HUES48 (cell line): ENCODE results near the gene CCDC3.

Experiments
- H3K27ac ChIP-seq: one replicate; pipeline ENCODE4 v1.7.0; 2013; ENCODE audit warnings: low read depth, low read length, inconsistent platforms
- H3K27me3 ChIP-seq: 2 replicates; pipeline ENCODE4 v1.6.1; 2013; ENCODE audit warnings: mild to moderate bottlenecking, low read length; ENCODE audit not compliant: control insufficient read depth, insufficient read depth
- H3K36me3 ChIP-seq: 2 replicates; pipeline ENCODE4 v1.6.1; 2013; ENCODE audit warnings: low read length; ENCODE audit not compliant: control insufficient read depth, insufficient read depth
- H3K4me1 ChIP-seq: 2 replicates; pipeline ENCODE4 v1.6.1; 2013; ENCODE audit warnings: mild to moderate bottlenecking, low read length; ENCODE audit not compliant: control insufficient read depth, insufficient read depth
- H3K4me3 ChIP-seq: 2 replicates; pipeline ENCODE4 v1.5.1; 2013; ENCODE audit warnings: mild to moderate bottlenecking, low read depth, low read length
- H3K9ac ChIP-seq: 2 replicates; pipeline ENCODE4 v1.6.1; 2013; ENCODE audit warnings: mild to moderate bottlenecking, low read depth, low read length, moderate library complexity
- H3K9me3 ChIP-seq: 2 replicates; pipeline ENCODE4 v1.6.1; 2013; ENCODE audit warnings: low read length; ENCODE audit not compliant: control insufficient read depth, insufficient read depth

CCDC3 gene

DNA sequence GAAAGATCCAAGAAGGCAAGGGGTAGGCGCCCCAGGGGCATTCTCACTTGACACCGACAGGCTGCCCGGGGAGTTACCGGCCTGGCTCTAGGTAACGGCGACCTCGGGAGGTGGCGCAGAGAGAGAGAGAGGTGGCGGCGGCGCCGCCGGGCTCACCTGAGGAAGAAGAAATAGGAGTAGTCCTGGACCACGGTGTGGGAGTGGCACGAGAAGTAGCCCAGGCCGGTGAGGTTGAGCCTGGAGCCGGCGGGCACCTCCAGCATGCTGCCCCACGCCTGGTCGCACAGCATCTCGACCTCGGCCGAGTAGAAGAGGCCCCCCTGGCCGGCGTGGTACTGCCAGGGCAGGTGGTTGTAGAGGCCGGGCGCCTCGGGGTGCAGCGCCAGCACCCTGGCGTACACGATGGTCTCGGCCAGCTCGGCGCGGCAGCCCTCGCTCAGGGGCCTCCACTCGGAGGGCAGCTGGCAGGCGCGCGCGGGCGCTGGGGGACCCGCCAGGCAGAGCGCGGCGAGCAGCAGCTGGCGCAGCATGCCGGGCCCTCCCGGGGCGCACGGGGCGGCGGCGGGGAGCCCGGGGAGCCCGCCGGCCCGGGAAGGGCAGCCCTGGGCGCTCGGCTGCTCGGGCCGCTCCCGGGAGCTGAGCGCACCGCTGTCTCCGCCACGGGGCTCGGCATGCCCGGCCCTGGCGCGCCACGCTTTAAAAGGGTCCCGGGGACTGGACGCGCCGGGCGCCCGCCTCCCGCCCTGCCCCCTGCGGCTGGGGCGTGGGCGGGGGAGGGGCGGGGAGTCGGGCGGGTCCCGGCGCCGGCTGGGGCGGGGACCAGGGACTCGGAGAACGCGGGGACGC, at the start of gene CCDC3:
Gene CCDC3, minus strand, starts transcription at position 673 of the 846 bp plus-strand sequence. Its CDS starts 143 bp downstream, at position 530.
- H3K27me3 ChIP-seq: peaks cover 37% of the 10 kb centered on the region
- H3K9me3 ChIP-seq: no peaks in the 10 kb centered on the region
- H3K27ac ChIP-seq: no peak within 1 kb of the TSS
- peak within 1 kb of the TSS; percentile 68 for H3K4me3 ChIP-seq
- no peaks in the 10 kb centered on the region for H3K36me3 ChIP-seq
- no peak within 1 kb of the TSS for H3K9ac ChIP-seq
- H3K4me1 ChIP-seq: no peaks in the 10 kb centered on the region

- H3K36me3 ChIP-seq: no peaks in the 10 kb centered on the region
- no peaks in the 10 kb centered on the region for H3K27me3 ChIP-seq
- no peak overlapping the region for H3K27ac ChIP-seq
- H3K4me1 ChIP-seq: peaks cover 26% of the 10 kb centered on the region
- H3K9me3 ChIP-seq: no peaks in the 10 kb centered on the region
- H3K4me3 ChIP-seq: no peak overlapping the region
- H3K9ac ChIP-seq: no peak overlapping the region; the same call in 1 of the 2 replicates
Measured at GRCh38 chr10:13051126-13051694, 49.7 kb upstream of the CCDC3 start.

- Histone ChIP-seq H3K27me3 (no peaks in the 10 kb centered on the region), H3K4me3 (no peak overlapping the region), H3K27ac (no peak overlapping the region), H3K4me1 (peaks cover 26% of the 10 kb centered on the region), H3K36me3 (no peaks in the 10 kb centered on the region), H3K9me3 (no peaks in the 10 kb centered on the region), H3K9ac (no peak overlapping the region)
Measured at GRCh38 chr10:13049774-13050420, 48.4 kb upstream of the CCDC3 start.

DNA sequence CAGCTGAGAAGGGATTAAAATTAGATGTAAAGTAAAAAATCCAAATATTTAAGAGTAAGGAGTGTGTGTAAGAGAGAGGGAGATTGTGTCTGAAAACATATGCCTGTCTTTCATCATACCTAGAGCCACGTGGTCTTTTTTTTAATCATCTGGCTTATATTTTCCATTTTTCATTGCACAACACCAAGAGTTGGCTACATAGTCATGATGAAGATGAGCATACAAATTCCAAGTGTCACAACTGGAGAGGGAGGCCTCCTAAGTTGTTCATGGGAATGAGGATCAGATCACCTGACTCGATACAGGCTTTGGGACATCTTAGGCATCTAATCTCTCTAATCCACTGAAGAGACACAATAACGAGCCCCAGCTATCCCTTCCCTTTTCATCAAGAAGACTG, 47.2 kb upstream of the CCDC3 start:
- no peak overlapping the region for H3K27ac ChIP-seq
- H3K27me3 ChIP-seq: no peaks in the 10 kb centered on the region
- H3K36me3 ChIP-seq: no peaks in the 10 kb centered on the region
- H3K9ac ChIP-seq: no peak overlapping the region
- H3K4me1 ChIP-seq: peaks cover 20% of the 10 kb centered on the region
- H3K9me3 ChIP-seq: no peaks in the 10 kb centered on the region
- H3K4me3 ChIP-seq: no peak overlapping the region

- no peak overlapping the region for H3K9ac ChIP-seq
- H3K4me3 ChIP-seq: no peak overlapping the region
- no peaks in the 10 kb centered on the region for H3K36me3 ChIP-seq
- peak overlapping the region; percentile 34 for H3K27ac ChIP-seq
- no peaks in the 10 kb centered on the region for H3K9me3 ChIP-seq
- no peaks in the 10 kb centered on the region for H3K27me3 ChIP-seq
- H3K4me1 ChIP-seq: peaks cover 20% of the 10 kb centered on the region
Measured at GRCh38 chr10:13047529-13048206, 46.2 kb upstream of the CCDC3 start.

GRCh38 chr10:13046851-13047528, 45.5 kb upstream of the CCDC3 start:
- H3K4me3 ChIP-seq: no peak overlapping the region
- H3K9ac ChIP-seq: no peak overlapping the region
- H3K27ac ChIP-seq: peak overlapping the region; percentile 34
- no peaks in the 10 kb centered on the region for H3K36me3 ChIP-seq
- peaks cover 20% of the 10 kb centered on the region for H3K4me1 ChIP-seq
- H3K9me3 ChIP-seq: no peaks in the 10 kb centered on the region
- no peaks in the 10 kb centered on the region for H3K27me3 ChIP-seq

GRCh38 chr10:13043520-13043919, 42.0 kb upstream of the CCDC3 start:
- Histone ChIP-seq H3K9me3 (no peaks in the 10 kb centered on the region), H3K9ac (no peak overlapping the region), H3K4me1 (peaks cover 14% of the 10 kb centered on the region), H3K27me3 (no peaks in the 10 kb centered on the region), H3K36me3 (no peaks in the 10 kb centered on the region), H3K27ac (no peak overlapping the region), H3K4me3 (no peak overlapping the region)

DNA sequence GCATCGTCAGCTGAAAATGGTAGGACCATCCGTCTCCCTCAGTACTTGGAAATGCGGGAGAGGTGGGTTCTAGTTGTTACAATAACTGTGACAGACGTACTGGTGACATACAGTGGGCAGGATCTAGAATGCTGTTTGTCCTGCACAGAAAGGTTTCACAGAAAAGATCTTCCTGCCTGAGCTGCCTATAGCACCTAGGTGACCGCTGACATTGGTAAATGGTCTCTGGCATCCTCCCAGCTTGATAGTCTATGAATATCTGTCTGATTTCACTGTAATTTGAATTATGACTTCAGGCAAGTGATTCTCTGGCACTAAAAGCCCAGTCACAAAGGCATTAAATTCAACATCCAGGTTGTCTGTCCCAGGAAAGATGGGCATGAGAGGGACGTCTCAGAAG, 38.2 kb upstream of the CCDC3 start:
- Histone ChIP-seq H3K4me3 (no peak overlapping the region), H3K4me1 (no peaks in the 10 kb centered on the region), H3K9ac (no peak overlapping the region), H3K27ac (no peak overlapping the region), H3K36me3 (no peaks in the 10 kb centered on the region), H3K27me3 (no peaks in the 10 kb centered on the region), H3K9me3 (no peaks in the 10 kb centered on the region)

GRCh38 chr10:13038391-13038790, 36.9 kb upstream of the CCDC3 start:
- H3K9me3 ChIP-seq: no peaks in the 10 kb centered on the region
- H3K27ac ChIP-seq: no peak overlapping the region
- no peaks in the 10 kb centered on the region for H3K27me3 ChIP-seq
- H3K36me3 ChIP-seq: no peaks in the 10 kb centered on the region
- H3K4me3 ChIP-seq: no peak overlapping the region
- no peaks in the 10 kb centered on the region for H3K4me1 ChIP-seq
- no peak overlapping the region for H3K9ac ChIP-seq

DNA sequence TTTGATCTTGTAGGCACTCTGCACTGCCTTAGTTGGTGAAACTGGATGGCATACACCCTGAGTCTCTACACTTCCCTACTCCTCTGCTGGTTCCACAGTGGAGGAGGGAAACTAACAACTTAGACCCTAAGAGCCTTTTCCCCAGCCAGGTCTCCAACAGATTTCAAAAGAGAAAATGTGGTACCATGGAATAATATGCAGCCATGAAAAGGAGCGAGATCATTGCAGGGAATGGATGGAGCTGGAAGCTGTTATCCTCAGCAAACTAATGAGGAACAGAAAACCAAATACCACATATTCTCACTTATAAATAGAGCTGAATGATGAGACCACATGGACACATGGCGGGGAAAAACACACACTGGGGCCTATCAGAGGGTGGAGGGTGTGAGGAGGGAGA, 36.3 kb upstream of the CCDC3 start:
- no peak overlapping the region for H3K9ac ChIP-seq
- H3K4me1 ChIP-seq: no peaks in the 10 kb centered on the region
- no peak overlapping the region for H3K27ac ChIP-seq
- no peaks in the 10 kb centered on the region for H3K9me3 ChIP-seq
- H3K27me3 ChIP-seq: no peaks in the 10 kb centered on the region
- H3K36me3 ChIP-seq: no peaks in the 10 kb centered on the region
- H3K4me3 ChIP-seq: no peak overlapping the region
